Right lobe of liver (tissue), 4 donors: Measurements from ENCODE around the gene PNPO.

ENCODE experiments used
- POLR2A ChIP-seq: fragments of 450-650 bp; IDR thresholded peaks from one replicate; pipeline ENCODE4 v1.6.1; 2017; ENCODE audit warnings: antibody characterized with exemption, mild to moderate bottlenecking
- TF ChIP-seq, protein P1 (sequence below), 4 donors: fragments of 200-600 bp in 3 of 4; fragments of 450-650 bp in 1 of 4; IDR thresholded peaks; one replicate each; pipeline versions ENCODE4 v1.5.1 to v1.8.0; 2016 to 2022; ENCODE audit warnings: antibody characterized with exemption in 4 of 4, mild to moderate bottlenecking in 2 of 4
- donor health status: DM: no; HTN: no; CAD: no.
- donor health status: DM: no; HTN: no; CAD: no.
- donor health status: DM: no; HTN: yes; CAD: no.

DNA sequence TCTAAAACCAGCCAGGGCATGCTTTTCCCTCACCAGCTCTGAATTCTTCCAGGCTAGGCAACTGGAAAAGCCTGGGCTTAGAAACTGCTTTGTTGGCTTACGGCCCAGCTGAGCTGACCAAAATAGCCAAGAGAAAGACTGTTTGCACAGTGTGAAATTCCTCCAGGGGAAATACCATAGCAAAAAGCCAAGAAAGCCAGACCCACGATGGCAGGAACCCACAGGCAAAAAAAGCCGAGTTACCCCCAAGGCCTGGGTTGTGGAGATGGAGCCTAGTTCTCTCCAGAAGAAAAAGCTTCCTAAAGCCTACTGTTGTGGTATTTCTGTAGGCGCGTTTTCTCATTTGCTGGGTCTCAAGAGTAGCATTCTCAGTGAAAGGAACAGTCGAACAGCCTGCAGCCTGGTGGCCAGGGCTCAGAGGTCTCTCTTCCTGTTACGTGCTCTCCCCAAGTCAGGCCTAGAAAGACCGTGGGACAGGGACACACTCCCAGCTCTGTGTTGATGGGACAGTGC is 36.1 kb upstream of the PNPO start:
- TF ChIP-seq, protein P1, sequence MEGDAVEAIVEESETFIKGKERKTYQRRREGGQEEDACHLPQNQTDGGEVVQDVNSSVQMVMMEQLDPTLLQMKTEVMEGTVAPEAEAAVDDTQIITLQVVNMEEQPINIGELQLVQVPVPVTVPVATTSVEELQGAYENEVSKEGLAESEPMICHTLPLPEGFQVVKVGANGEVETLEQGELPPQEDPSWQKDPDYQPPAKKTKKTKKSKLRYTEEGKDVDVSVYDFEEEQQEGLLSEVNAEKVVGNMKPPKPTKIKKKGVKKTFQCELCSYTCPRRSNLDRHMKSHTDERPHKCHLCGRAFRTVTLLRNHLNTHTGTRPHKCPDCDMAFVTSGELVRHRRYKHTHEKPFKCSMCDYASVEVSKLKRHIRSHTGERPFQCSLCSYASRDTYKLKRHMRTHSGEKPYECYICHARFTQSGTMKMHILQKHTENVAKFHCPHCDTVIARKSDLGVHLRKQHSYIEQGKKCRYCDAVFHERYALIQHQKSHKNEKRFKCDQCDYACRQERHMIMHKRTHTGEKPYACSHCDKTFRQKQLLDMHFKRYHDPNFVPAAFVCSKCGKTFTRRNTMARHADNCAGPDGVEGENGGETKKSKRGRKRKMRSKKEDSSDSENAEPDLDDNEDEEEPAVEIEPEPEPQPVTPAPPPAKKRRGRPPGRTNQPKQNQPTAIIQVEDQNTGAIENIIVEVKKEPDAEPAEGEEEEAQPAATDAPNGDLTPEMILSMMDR (IDR thresholded peaks at IDR 0.05): no peak
- TF ChIP-seq POLR2A: no peak
